ENCODE measurements around the gene MRNIP.
A peak's percentile ranks its signal among the peaks of the same experiment; 100 is the strongest.

MRNIP gene

DNA sequence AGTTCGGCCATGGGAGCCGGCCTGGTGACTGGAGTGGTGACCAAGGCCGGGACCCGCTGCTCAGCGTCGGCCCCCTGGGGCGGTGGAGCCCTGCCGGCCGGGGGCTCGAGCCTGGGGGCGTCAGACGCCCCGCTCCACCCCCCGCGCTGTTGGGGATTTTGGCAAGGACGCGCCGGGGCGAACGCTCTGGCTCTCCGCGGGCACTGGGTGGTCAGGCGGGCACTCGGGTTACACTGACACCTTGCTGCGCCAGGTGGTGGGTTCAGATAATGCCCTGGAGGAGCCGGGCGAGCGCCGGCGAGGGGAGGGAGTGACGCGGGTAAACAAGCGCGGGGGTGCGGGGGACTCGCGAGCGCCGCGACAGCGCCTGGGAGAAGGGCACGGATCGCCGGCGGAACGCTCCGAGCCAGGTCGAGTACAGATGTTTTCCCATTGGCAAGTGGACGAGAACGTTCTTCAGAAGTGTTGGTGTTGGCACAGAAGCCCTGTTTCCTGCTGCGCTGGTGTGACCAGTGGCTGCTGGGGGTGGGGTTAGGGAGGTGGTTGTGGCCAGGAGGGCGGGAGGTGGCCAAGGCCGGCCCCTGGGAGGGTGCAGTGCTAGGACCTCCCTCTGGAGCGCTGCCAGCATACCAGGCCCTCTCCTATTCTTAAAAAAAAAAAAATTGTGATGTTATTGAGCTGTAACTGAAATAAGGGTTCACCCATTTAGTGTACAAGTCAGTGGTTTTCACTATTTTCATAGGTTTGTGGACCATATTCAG, 37.1 kb downstream of the MRNIP start:
- DNase-seq (ENCODE audit: low read depth, low spot score): peak; percentile 61

- DNase-seq (ENCODE audit: low read depth, low spot score): peak; percentile 52
Observed at GRCh38 chr5:179820483-179821297, 37.9 kb downstream of the MRNIP start, which contains the start of gene SQSTM1. TSS of gene SQSTM1 (plus strand) at chr5:179820905. CDS start at chr5:179820937, 32 bp downstream.

DNA sequence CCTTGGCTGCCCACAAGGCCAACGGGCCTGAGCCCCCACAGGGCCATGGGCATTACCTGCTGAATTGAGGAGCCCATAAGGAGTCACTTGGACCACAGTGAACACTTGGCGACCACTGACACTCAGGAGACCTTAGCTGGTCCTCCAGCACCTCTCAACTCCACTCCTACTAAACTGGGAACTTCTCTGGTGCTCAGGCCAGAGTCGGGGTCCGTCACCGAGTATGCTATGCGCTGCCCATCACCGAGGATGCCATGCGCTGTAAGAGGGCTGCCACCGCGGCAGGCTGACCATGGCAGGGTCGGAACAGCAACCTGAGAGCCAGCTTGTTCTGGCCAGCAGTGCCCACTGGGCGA, 38.5 kb downstream of the MRNIP start:
- DNase-seq (ENCODE audit: low read depth, low spot score): no peak

DNA sequence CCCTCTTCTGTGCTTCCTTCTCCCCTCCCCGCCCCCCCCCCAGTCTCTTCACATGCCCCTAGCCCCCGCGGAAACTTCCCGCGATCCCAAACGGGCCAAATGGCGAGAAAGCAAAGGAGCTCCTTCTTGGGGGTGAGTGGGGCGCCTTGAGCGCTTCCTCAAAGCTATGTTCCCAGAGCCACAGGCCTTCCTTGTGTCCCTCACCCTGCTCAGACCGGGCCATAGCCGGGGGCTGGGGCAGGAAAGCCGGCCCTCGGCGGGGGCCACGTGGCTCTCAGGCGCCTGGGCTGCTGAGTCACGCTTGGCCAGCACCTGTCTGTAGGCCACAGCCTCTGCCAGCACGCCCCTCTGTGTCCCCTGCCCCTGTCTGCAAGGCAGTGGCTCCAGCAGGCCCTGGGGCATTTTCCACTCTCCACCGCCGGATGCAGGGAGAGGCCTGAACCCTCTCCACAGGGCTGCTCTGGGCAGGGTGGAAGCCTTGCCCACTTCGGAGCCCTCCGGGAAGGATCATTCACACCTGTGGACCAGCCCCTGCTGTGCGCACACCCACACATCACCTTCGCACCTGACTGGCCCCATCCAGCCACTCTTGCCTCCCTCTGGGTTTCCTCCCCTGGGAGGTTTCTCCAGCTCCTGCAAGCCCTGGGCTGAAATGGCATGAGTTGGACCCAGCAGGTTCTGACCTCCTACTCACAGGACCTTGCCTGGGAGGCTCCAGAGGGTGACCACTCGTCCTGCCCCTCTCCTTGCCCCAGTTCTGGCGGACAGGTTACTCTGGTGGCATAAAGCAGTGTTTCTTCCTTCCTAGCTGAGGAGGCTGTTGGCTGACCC, 39.1 kb downstream of the MRNIP start:
- DNase-seq (ENCODE audit: low read depth, low spot score): no peak

DNA sequence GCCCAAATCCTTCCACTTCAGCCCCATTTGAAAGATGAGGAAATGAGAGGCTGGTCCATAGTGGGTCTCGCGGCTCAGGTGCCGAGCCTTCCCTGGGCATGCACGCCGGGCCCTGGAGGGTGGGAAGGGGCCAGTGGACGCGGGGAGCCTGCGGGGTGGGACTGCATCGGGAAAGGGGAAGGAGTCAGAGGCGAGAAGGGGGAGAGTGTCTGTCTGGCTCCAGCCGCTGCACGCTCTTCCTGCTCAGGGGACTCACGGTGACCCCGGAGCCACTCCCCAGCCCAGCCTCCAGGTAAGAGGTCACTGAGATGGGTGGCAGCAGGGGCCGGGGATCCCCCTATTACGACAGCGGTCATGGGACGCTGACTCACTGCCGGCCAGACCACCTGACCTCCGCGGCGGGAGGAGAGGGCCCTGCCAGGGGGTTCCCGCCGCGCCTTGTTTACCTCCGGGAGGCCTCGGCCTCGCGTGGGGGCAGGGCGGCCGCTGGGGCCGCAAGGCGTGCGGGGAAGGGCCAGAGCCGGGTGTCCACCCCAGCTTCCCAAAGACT, 39.8 kb downstream of the MRNIP start:
- peak; percentile 54 for DNase-seq (ENCODE audit: low read depth, low spot score)

DNA sequence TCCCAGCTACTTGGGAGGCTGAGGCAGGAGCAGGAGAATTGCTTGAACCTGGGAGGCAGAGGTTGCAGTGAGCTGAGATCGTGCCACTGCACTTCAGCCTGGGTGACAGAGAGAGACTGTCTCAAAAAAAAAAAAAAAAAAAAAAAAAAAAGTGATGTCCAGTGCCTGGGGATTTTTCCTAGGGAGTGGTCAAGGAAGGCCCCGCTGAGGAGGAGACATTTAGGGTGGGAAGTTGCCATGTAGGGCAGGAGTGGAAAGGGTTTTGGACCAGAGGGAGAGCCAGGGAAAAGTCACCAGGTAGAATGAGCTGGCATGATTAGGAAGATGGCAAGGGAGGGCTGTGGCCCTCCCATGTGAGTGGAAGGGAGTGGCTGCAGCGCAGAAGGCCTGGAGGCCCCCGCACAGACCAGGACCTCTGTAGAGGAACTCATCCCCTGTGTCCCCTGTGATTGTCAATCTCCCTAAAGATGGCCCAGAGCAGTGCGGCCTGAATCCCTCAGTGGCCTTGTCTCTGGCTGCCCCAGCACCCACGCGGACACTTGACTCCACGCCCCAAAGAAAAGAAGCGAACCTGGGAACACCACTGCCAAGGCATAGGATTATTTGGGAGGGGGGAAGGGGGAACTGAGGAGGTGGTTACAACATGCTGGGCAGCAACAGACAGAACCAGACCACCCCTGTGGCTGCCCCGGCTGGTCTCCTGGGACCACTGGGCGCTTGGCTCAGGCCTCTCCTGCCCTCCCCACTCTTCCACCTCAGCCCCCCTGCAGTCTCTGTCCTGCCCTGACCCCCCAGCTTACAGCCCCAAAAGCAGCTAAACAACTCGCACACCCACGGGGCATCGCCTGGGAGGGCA, 40.5 kb downstream of the MRNIP start:
- DNase-seq (ENCODE audit: low read depth, low spot score): no peak

- no peak for DNase-seq (ENCODE audit: low read depth, low spot score)
Observed at GRCh38 chr5:179817470-179817840, 41.2 kb downstream of the MRNIP start.

DNA sequence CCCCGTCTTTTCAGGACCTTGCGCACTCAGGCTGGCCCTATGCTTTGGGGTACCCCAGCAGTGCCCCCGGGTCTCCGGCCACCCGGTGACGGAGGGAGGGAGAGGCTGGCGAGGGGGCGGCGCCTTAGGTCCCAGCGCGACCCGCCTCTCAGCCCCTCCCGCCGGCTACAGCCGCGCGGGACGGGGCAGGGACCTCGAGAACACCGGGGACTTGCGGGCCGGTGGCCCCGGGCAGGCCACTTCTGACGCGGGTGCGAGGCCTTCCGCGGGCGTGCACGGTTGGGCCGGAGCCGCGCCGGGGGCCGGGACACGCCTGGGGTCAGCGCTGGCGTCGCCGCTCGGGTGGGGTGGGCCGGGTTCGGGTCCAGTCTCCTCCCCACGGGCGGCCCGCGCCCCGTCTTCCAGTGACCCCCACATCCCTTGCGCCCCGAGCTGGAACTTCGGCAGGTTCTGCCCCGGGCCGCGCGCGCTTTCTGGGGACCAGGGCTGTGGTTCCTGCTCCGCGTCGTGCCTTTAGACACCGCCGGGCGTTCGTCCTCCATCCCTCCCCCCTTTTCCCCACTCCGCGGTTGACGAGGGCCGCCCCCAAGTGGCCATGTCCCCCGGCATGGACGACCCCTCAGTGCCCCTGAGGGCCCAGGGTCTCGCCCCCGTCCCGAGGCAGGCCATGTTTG, 41.7 kb downstream of the MRNIP start:
- DNase-seq (ENCODE audit: low read depth, low spot score): no peak

DNA sequence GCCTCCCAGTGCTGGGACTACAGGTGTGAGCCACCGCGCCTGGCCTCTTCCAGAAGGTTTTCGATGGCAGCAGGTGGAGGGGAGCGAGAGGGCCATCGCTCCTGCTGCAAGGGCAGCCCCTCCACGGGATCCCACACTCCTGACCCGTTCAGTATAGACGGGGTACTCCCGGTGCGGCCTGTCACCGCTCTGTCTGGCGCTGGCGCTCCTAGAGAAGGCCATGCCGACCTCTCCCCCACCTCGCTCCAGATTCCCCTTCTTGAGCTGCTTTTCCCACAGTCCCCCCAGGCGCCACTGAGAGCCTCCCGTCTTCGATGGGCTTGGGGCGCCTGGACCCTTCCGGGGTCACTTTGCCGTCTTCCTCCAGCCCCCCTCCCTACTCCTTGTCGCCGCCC, 42.2 kb downstream of the MRNIP start:
- DNase-seq (ENCODE audit: low read depth, low spot score): no peak

DNA sequence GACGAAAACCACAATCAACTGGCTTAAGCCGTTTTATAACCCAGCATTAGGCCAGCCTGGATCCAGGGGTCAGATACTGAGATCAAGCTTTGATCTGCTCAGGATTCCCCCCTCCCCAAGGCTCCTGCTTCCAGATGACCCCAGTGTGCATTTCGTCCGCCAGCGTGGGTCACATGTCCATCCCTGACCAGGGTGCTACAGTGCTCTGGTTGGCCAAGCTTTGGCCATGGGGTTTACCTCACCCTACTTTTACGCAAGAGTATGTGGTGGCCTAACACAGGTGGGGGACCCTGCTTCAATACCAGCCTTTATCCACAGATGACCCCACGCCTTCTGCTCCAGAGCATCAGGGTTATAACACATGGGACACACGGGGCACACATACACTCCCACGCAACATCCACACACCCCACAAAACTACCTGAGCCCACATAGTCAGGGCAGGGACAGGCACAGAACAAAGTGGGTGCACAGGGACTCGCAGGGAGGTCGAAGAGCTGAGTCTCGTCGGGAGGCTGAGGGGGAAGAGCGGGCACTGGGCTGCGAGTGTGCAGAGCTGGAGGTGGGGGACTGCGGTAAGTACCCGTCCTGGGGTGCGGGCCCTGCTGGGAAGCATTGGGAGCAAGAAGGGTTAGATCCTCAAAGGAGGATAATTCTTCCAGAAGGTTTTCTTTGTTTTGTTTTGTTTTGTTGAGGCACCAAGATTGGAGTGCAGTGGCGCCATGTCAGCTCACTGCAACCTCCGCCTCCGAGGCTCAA, 42.9 kb downstream of the MRNIP start:
- no peak for DNase-seq (ENCODE audit: low read depth, low spot score)

- no peak for DNase-seq (ENCODE audit: low read depth, low spot score)
Observed at GRCh38 chr5:179814090-179814489, 44.5 kb downstream of the MRNIP start.

DNA sequence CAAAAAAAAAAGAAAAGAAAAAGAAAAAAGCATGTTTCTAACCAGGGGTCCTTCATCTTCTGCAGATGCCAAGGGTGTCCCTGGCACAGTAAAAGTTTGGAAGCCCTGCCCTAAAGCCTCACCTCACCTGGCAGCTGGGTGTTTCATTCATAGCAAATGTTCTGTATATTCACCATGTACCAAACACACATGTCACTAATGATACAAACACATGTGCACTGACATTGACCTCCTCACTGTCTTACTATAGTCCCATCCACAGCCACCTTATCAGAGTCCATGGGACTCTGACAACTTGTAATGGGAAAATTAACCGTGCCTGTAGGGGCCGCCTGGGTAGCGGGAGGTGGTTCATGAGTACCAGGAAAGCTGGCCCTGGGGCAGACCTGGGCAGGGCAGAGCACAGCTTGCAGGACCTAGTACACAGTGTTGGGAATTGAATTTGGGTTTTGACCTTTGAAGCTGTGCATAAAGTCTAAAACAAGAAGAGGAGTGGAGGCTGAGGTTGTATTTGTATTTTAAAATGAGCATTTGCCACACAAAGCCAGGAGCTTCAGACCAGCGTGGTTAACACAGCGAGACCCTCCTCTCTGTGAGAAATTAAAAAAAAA, 45.5 kb downstream of the MRNIP start:
- DNase-seq (ENCODE audit: low read depth, low spot score): no peak

GRCh38 chr5:179812135-179812825, 46.3 kb downstream of the MRNIP start:
- no peak for DNase-seq (ENCODE audit: low read depth, low spot score)

DNA sequence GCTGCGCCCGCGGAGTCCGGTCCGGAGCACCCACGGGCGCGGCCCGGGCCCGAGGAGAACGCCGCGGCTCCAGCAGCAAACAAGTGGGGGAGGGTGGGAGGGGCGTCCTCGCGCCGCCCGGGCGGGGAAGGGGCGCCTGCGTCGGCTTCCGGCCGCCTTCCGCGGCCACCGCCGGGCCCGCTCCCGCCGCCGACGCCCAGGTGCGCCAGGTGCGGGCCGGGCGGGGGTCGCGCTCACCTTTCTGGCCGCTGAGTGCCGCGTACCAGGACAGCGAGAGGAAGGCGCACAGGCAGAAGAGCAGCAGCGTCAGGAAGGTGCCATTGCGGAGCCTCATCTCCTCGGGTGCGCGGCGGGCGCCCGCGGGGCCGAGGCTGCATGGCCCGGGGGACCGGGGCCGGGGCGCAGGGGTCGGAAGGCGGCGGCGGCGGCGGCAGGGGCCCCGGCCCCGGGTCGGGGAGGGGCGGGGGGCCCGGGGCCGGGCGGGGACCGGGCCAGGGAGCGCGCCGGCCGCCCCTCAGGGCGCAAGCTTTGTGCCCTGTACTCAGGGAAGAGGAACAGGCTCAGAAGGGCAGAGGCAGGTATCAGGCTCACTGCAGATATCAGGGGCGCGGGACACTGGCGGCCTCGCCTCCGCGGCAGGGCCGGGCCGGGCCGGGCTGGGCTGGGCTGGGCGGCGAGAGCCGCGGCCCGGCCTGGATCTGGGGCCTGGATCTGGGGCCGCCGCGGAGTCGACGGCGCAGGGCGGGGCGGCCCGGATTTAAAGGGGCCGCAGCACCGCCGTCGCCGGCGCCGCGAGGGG, 52.2 kb downstream of the MRNIP start, which contains the start of gene MGAT4B:
TSS of gene MGAT4B (minus strand) at position 617 of the 799 bp plus-strand sequence. CDS start at position 334, 283 bp downstream.
- DNase-seq (ENCODE audit: low read depth, low spot score): no peak

DNA sequence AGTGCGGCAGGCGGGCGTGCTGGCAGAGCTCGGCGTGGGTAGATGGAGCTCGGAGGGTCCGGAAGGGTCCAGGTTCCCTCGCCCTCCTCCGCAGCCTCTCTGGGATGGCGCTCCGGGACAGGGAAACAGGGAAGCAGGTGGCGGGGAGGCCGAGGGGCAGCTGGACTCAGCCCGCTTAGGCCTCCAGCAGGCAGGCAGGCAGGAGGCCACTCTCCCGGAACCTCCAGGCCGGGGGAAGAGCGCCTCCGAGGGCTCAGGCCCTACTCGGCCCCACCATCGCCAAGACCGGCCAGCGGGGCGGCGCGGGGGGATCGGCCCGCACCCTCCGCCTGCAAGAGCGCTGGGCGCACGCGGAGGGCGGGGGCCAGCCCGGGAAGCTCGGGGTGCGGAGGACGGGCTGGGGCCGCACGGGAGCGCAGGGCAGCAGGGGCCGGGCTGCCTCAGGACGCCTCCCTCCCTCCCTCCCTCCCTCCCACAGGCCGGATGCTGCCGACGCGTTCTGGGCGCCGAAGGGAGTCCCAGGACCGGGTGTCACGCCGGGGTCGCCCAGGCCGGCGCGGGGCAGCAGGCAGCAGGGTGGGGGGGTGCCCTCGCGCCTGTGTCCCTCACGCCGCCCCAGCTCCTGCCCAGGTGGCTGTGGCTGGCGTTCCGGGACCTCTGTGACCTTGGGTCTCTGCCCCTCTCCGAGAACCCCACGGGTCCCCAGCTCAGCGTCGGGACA, 52.9 kb downstream of the MRNIP start:
- DNase-seq (ENCODE audit: low read depth, low spot score): no peak

GRCh38 chr5:179805070-179805528, 53.5 kb downstream of the MRNIP start:
- DNase-seq (ENCODE audit: low read depth, low spot score): no peak

- no peak for DNase-seq (ENCODE audit: low read depth, low spot score)
Observed at GRCh38 chr5:179804555-179804947, 54.1 kb downstream of the MRNIP start.

All from activated naive CD8-positive, alpha-beta T cell treated with anti-CD3 and anti-CD28 coated beads, Interleukin-2, amount 50 U/mL, for 16 hours (primary cell).